ENCODE measurements around the gene ABCC2. TPM values are rescaled to one million over a fixed set of nuclear protein-coding genes. Genes with fewer than 3 reads are reported as not detected.
"Not testable (repeated sequence)": the region's sequence is repeated elsewhere in the genome, so short reads cannot be mapped to it uniquely, and the experiment has no call there.

ABCC2 gene
- total and polyA plus RNA-seq, 2 experiments from 2014 or later: 29.7 to 63.1 TPM

DNA sequence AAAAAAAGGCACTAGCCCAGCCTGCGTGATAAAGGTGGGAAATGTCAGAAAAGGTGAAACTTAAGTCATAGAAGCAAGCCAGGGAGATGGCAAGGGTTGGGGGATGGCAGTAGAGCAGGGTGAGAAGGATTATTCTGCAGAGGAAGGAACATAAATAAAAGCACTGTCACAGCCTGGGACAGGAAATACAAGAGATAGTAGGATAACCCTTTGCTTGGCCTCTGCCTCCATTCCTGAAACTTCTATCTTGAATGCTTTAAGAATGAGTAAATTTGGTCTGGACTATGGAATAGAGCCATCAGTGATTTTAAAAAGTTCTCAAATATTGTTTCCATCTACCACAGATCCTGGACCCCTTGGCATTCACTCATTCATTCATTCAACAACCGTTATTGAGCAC, 50.0 kb downstream of the ABCC2 start:
- Histone ChIP-seq H3K4me3 (no peak overlapping the region), H3K27me3 (no peaks in the 10 kb centered on the region)
- DNase-seq (ENCODE audit: low spot score): no peak

DNA sequence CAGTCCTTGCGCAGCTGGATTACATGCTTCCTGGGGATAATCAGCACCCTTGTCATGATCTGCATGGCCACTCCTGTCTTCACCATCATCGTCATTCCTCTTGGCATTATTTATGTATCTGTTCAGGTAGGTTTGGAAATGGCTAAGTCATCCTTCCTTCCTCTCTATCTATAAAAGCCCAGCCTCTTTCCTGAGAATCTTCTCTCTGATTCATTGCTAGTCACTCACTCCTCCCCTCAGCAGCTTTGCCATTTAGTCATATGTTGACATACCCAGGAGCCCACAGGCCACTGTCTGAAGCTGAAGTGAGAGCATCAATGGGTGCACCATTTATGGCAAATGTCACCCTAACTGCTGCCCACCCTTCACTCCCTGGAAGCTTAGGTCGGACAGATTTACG, 52.0 kb downstream of the ABCC2 start:
- H3K9me2 ChIP-seq (replicated peaks; ENCODE audit: insufficient read depth): no peaks in the 10 kb centered on the region
- no peaks in the 10 kb centered on the region for H3K79me2 ChIP-seq
- DNase-seq (ENCODE audit: low spot score): no peak
- TF ChIP-seq, protein P1, sequence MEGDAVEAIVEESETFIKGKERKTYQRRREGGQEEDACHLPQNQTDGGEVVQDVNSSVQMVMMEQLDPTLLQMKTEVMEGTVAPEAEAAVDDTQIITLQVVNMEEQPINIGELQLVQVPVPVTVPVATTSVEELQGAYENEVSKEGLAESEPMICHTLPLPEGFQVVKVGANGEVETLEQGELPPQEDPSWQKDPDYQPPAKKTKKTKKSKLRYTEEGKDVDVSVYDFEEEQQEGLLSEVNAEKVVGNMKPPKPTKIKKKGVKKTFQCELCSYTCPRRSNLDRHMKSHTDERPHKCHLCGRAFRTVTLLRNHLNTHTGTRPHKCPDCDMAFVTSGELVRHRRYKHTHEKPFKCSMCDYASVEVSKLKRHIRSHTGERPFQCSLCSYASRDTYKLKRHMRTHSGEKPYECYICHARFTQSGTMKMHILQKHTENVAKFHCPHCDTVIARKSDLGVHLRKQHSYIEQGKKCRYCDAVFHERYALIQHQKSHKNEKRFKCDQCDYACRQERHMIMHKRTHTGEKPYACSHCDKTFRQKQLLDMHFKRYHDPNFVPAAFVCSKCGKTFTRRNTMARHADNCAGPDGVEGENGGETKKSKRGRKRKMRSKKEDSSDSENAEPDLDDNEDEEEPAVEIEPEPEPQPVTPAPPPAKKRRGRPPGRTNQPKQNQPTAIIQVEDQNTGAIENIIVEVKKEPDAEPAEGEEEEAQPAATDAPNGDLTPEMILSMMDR (IDR thresholded peaks at IDR 0.05; ENCODE audit: poor library complexity): no peak
- no peak for TF ChIP-seq EZH2phosphoT487 (IDR thresholded peaks at IDR 0.05; ENCODE audit: low read depth, severe bottlenecking, unreplicated experiment)
- no peak for TF ChIP-seq EZH2 (IDR thresholded peaks at IDR 0.05; ENCODE audit: borderline replicate concordance)
- H3K27ac ChIP-seq: no peak overlapping the region
- no peaks in the 10 kb centered on the region for H3K4me1 ChIP-seq (ENCODE audit: insufficient read depth)
- H3K4me2 ChIP-seq: no peak overlapping the region
- H4K20me1 ChIP-seq (ENCODE audit: insufficient read depth, poor library complexity, severe bottlenecking): no peaks in the 10 kb centered on the region
- H3K36me3 ChIP-seq (replicated peaks; ENCODE audit: insufficient read depth, low read depth): peaks cover 5% of the 10 kb centered on the region
- no peak overlapping the region for H2AFZ ChIP-seq
- WGBS (ENCODE audit: low lambda C conversion rate, missing lambda C conversion rate): 94% methylated on average over 4 of the region's 4 CpGs
- no peaks in the 10 kb centered on the region for H3K9me3 ChIP-seq (ENCODE audit: low read depth)
- no peaks in the 10 kb centered on the region for H3K27me3 ChIP-seq
- H3K4me3 ChIP-seq: no peak overlapping the region

More for the DNA sequence above, 50.0 kb downstream of the ABCC2 start:
- no peaks in the 10 kb centered on the region for H3K4me1 ChIP-seq (ENCODE audit: insufficient read depth)
- peaks cover 5% of the 10 kb centered on the region for H3K36me3 ChIP-seq (replicated peaks; ENCODE audit: insufficient read depth, low read depth)
- H2AFZ ChIP-seq: no peak overlapping the region
- H4K20me1 ChIP-seq (ENCODE audit: insufficient read depth, poor library complexity, severe bottlenecking): no peaks in the 10 kb centered on the region
- no peak overlapping the region for H3K4me2 ChIP-seq
- no peaks in the 10 kb centered on the region for H3K79me2 ChIP-seq
- no peak overlapping the region for H3K27ac ChIP-seq
- WGBS (ENCODE audit: low lambda C conversion rate, missing lambda C conversion rate): 91% methylated on average over 2 of the region's 2 CpGs
- no peak for TF ChIP-seq EZH2 (IDR thresholded peaks at IDR 0.05; ENCODE audit: borderline replicate concordance)
- TF ChIP-seq, protein P1 (IDR thresholded peaks at IDR 0.05; ENCODE audit: poor library complexity): no peak
- no peak for TF ChIP-seq EZH2phosphoT487 (IDR thresholded peaks at IDR 0.05; ENCODE audit: low read depth, severe bottlenecking, unreplicated experiment)
- no peaks in the 10 kb centered on the region for H3K9me3 ChIP-seq (ENCODE audit: low read depth)
- H3K9me2 ChIP-seq (replicated peaks; ENCODE audit: insufficient read depth): no peaks in the 10 kb centered on the region

DNA sequence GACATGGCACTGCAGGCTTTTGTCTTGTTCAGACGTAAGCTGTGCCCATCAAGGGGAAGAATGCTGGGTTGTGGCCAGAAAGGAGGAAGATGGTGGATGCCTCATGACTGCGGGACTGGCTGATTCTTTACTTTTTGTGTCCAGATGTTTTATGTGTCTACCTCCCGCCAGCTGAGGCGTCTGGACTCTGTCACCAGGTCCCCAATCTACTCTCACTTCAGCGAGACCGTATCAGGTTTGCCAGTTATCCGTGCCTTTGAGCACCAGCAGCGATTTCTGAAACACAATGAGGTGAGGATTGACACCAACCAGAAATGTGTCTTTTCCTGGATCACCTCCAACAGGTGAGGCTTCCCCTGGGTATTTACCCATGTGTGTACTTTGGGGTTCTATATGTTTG, 53.5 kb downstream of the ABCC2 start:
- no peak overlapping the region for H2AFZ ChIP-seq
- 69% methylated on average over 8 of the region's 8 CpGs for WGBS (ENCODE audit: low lambda C conversion rate, missing lambda C conversion rate)
- H3K9me2 ChIP-seq (replicated peaks; ENCODE audit: insufficient read depth): no peaks in the 10 kb centered on the region
- no peak overlapping the region for H3K27ac ChIP-seq
- no peak overlapping the region for H3K4me3 ChIP-seq
- H3K79me2 ChIP-seq: no peaks in the 10 kb centered on the region
- TF ChIP-seq EZH2phosphoT487 (IDR thresholded peaks at IDR 0.05; ENCODE audit: low read depth, severe bottlenecking, unreplicated experiment) (no peak), EZH2 (IDR thresholded peaks at IDR 0.05; ENCODE audit: borderline replicate concordance) (no peak)
- TF ChIP-seq, protein P1 (IDR thresholded peaks at IDR 0.05; ENCODE audit: poor library complexity): no peak
- H3K4me1 ChIP-seq (ENCODE audit: insufficient read depth): no peaks in the 10 kb centered on the region
- H3K4me2 ChIP-seq: no peak overlapping the region
- no peaks in the 10 kb centered on the region for H3K27me3 ChIP-seq
- no peaks in the 10 kb centered on the region for H4K20me1 ChIP-seq (ENCODE audit: insufficient read depth, poor library complexity, severe bottlenecking)
- H3K36me3 ChIP-seq (replicated peaks; ENCODE audit: insufficient read depth, low read depth): peaks cover 5% of the 10 kb centered on the region
- H3K9me3 ChIP-seq (ENCODE audit: low read depth): no peaks in the 10 kb centered on the region
- no peak for DNase-seq (ENCODE audit: low spot score)

DNA sequence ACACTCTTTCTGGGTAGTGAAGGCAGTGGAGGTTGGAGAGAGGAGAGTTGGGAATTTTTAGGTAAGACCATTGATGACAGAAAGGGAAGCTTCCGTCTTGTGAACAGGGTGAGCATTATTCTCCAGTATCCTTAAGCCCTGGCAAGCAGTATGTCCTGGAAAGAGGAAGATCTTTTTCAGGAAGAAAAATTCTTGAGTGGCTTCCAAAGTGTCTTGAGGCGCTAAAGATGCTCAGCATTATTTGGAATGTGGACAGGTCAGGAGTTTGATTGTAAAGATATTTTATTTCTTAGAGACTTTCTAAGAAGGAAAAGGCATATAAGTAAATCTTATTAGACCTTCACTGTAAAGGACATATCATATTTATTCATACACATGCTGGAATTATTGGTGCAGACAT, 54.3 kb downstream of the ABCC2 start:
- H3K36me3 ChIP-seq (replicated peaks; ENCODE audit: insufficient read depth, low read depth): peaks cover 4% of the 10 kb centered on the region
- H3K9me3 ChIP-seq (ENCODE audit: low read depth): no peaks in the 10 kb centered on the region
- no peak for DNase-seq (ENCODE audit: low spot score)
- WGBS (ENCODE audit: low lambda C conversion rate, missing lambda C conversion rate): 92% methylated on average over 2 of the region's 2 CpGs
- H4K20me1 ChIP-seq (ENCODE audit: insufficient read depth, poor library complexity, severe bottlenecking): no peaks in the 10 kb centered on the region
- H3K4me2 ChIP-seq: no peak overlapping the region
- H3K27me3 ChIP-seq: no peaks in the 10 kb centered on the region
- H3K4me1 ChIP-seq (ENCODE audit: insufficient read depth): no peaks in the 10 kb centered on the region
- no peaks in the 10 kb centered on the region for H3K79me2 ChIP-seq
- no peak overlapping the region for H3K4me3 ChIP-seq
- no peak overlapping the region for H2AFZ ChIP-seq
- no peak for TF ChIP-seq EZH2phosphoT487 (IDR thresholded peaks at IDR 0.05; ENCODE audit: low read depth, severe bottlenecking, unreplicated experiment)
- no peak for TF ChIP-seq EZH2 (IDR thresholded peaks at IDR 0.05; ENCODE audit: borderline replicate concordance)
- TF ChIP-seq, protein P1 (IDR thresholded peaks at IDR 0.05; ENCODE audit: poor library complexity): no peak
- no peak overlapping the region for H3K27ac ChIP-seq
- no peaks in the 10 kb centered on the region for H3K9me2 ChIP-seq (replicated peaks; ENCODE audit: insufficient read depth)

DNA sequence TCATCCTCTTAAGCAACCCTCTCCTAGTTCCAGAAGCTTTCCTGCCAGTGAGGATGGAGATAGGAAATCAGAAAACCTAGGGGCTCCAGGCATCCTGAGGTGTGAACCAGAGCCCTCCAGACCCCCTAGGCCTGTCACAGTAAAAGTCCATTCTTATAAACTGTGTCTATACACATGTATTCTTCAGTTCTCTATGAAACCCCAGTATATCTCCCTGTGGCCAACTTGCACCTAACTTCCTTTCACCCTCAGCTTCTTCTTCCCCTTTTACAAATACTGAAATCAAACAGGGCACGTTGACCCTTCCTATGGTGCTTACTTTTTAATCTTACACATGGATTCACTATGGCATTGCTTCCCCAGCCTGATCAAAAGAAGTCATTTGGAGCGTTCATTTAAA, 58.4 kb downstream of the ABCC2 start:
- not testable (repeated sequence) for H4K20me1 ChIP-seq (ENCODE audit: insufficient read depth, poor library complexity, severe bottlenecking); H3K27me3 ChIP-seq; H2AFZ ChIP-seq; H3K4me3 ChIP-seq; H3K36me3 ChIP-seq (replicated peaks; ENCODE audit: insufficient read depth, low read depth); H3K79me2 ChIP-seq; H3K4me2 ChIP-seq; H3K27ac ChIP-seq; H3K4me1 ChIP-seq (ENCODE audit: insufficient read depth); H3K9me3 ChIP-seq (ENCODE audit: low read depth); DNase-seq (ENCODE audit: low spot score); H3K9me2 ChIP-seq (replicated peaks; ENCODE audit: insufficient read depth)
- WGBS (ENCODE audit: low lambda C conversion rate, missing lambda C conversion rate): 95% methylated on average over 2 of the region's 2 CpGs
